GM18507 (cell line): ENCODE data around the gene GALNS.

Experiments used
- DNase-seq: peaks from one replicate; pipeline ENCODE4 v3.0.0; 2011; ENCODE audit warnings: low read depth; ENCODE audit not compliant: insufficient read length; ENCODE audit errors: extremely low spot score
- FAIRE-seq: peaks from 2 replicates; lab custom pipeline; 2011; peaks lifted over from hg19 to GRCh38; lab: Jason Lieb, UNC

The GALNS gene

DNA sequence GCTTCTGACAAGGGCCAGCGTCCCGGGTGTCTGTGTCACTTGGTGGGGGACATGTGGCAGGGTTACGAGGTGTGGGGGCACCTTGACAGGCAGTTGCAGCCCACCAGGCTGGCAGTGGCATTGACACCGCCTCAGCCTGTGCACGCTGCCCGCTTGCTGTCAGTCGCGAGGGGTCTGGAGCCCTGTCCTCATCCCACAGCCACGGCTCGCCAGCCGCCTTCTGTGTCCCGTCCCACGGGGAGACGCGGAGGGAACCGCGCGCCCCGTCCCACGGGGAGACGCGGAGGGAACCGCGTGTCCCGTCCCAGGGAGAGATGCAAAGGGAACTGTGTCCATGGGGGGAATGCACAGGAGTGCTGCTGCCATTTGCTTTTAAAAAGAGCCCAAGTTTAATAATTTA is 6.2 kb upstream of the GALNS start:
- DNase-seq (no peak), FAIRE-seq (no peak)

DNA sequence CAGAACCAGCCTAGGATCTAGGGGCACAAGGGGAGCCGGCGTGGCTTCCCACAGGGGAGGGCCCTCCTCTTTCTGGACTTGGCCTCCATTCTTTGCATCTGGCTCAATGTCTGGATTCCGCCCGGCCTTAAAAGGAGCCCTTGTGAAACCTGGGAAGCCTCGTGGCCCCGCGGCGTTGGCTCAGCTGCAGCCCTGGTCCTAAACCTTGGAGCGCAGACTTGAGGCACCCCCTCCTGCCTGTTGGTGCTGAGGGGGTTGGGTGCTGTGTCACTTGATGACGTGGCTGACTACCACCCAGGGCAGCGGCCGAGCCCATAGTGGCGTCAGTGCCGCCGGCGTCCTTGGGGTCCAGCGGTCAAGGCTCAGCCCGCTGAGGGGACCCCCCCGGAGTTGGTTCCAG is 4.6 kb upstream of the GALNS start:
- FAIRE-seq (no peak), DNase-seq (no peak)

DNA sequence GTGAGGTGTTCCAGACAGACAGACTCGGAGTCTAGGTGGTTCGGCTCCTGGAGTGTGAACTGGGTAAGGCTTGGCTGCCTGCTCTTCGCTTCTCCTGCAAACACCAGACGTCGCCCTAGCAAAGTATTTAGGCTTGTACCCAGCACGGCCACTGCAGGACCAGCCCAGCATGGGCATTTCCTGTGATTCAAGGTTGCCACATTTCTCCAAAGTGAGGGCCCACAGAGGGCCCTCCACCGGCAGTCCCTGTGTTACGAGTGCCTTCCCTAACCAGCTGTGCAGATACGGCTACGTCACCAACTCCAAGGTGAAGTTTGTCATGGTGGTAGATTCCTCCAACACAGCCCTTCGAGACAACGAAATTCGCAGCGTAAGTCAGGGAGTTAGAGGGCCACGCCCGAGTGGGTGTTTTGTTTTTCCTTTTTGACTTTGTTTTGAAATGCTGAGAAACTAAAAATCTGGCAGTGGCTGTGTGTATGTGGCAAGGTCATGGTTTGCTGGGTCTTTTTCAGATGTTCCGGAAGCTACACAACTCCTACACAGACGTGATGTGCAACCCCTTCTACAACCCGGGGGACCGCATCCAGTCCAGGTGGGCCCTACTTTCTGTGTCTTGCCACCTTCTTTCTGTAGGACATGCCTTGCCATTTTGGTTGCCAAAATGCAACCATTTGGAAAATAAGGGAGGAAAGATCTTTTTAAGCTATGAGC is 2.8 kb upstream of the GALNS start:
- DNase-seq (no peak), FAIRE-seq (no peak)

DNA sequence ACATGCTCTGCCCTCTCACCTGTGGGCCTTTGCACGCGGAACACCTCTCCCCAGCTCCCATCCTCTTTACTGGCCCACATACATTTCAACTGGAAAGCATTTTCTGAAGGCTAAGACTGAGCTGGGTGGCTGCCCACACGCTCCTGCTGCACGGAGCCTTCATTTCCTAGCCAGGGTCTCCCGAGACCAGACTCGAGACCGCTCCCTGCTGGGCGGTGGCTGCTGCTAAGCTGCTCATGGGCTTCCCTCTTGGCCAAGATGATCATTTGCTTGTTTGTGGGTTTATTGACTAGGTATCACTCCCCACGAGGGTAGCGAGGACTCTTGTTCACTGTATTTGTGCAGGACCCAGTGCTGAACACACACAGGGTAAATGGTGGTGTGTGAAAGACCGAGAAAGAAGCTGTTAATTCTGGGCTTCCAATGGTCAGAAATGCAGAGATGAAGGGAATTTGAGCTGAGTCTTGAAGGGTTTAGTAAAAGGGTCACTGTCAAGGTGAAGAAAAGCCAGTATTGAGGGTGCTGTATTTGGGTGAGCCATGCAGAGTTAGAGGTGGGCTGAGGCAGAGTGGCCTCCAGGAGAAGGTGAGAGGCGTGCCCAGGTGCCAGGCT is 1.1 kb upstream of the GALNS start:
- peak; percentile 93 for FAIRE-seq
- peak; percentile 69 for DNase-seq

DNA sequence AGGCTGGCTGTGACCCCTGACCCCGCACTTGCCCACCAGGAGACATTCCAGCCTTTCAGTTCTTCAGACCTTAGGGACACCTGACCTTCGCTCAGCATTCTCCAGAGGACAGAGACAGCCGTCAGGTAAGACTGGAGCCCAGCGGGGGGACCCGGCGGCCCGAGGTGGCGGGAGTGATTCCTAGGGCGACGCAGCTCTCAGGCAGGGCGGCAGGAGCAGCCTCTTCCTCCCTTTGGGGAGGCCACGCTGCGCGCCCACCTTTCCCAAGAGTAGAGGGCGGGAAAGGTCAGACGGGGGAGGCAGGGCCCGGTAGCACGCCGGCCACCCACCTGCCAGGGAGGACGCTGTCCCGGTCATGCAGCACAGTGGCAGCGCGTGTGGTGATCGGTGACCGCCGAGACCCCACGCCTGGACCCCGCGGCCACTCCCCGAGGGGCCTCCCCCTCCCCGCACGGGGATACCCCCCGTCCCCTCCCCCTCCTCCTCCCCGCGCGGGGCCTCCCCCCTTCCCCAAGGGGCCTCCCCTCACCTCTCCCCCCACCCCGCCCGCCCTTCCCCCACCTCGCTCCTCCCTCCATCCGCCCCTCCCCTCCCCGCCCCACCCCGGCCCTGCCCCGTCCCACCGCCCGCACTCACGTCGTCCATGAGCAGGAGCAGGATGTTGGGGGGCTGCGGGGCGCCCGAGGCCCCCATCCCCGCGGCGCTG is 472 bp downstream of the GALNS start:
- no peak for FAIRE-seq
- no peak for DNase-seq

DNA sequence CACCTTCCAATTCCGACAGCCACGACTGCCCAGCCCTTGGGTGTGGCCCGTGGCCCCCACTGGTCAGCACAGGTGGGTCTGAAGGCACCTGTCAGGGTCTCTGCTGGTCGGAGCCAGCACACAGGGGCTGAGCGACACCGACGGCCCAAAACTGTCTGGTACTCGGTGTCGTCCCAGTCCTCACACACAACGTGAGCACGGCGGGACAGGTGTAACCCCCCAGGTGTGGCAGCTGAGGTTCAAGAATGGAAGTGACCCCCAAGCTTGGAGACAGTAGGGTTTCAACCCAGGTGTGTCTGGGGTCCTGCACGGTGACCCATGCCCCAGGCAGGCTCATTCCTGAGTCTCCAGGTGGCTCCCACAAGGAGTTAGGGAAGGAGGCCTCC is 1.0 kb downstream of the GALNS start:
- DNase-seq (no peak), FAIRE-seq (no peak)

DNA sequence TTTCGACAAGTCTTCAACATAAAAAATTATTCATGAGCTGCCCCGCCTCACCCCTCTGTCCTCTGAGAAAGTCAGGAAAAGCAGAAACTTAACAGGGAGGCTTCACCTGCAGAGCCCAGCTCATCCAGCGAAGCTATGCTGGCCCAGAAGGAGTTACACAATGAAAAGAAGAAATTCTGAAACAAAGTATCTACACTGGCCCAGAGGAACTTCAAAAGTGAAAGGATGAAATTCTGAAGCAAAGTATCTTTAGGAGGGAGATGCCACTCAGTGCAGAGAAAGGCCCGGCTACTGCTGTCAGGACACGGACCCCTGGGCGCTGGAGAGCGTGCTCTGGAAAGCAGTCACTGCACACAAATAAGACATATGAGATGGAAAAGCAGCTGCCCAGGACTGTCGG is 1.6 kb downstream of the GALNS start:
- no peak for DNase-seq
- no peak for FAIRE-seq

DNA sequence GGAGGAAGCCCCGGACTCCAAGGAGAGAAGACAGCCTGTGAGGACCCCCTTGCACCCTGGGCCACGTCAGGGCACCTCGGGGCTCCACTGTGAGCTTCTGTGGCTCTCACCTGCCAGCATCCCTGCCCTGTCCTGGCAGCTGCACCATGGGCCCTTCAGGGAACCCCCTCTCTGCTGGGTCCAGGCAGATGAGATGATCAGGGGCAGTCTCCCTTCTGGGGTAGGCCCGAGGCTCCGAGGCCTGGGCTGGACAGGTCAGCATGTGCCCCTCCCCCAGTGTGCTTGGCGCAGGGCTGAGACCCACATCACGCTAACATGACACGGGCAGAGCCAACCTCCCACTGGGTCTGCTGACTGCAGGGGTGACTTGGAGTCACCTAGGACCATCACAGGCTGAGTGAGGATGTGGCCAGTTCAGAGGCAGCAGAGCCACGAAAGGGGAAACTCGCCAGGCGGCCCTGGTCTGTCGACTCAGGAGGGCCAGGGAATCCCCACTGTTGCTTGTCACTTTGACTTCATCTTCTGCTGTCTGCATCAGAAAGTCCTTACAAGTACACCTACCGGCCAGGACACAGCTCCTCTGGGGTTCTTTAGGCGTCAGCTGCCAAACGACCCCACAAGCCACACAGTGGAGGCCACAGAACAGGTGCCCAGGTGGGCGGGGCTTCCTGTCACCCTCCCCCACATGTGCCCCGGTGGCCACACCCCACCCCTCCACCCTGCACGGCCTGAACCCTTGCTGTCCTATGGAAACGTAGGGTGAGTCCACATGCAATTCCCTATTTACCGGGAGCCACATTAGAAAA is 2.2 kb downstream of the GALNS start:
- DNase-seq = no peak
- no peak for FAIRE-seq

DNA sequence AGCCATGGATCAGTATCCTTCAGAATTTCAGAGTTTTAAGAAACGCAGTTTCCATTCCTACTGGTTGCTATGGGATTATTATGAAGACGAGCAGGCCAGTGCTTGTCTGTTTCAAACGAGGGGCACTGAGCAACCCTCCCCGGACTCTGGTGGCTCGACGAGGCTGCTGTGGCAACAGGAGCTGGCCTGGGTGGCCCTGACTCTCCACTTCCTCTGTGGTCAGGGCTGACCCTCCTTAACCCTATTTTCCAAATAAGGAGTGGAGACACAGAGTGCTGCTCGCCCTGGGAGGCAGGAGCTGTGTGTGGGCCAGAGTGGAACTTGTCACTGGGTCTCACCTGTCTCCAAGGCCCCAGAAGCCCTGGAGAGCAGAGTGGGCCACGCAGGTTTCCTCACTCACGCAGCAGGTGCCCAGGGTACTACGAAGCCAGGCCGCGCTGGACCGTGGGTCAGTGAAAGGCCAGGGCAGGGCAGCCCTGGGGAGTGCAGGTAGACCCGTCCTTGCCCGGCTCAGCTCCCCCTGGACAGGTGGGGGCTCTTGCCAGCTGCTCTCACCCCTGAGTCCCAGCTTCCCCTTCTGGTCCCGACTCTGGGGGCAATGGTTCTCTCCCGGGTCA is 3.3 kb downstream of the GALNS start:
- DNase-seq = no peak
- no peak for FAIRE-seq

DNA sequence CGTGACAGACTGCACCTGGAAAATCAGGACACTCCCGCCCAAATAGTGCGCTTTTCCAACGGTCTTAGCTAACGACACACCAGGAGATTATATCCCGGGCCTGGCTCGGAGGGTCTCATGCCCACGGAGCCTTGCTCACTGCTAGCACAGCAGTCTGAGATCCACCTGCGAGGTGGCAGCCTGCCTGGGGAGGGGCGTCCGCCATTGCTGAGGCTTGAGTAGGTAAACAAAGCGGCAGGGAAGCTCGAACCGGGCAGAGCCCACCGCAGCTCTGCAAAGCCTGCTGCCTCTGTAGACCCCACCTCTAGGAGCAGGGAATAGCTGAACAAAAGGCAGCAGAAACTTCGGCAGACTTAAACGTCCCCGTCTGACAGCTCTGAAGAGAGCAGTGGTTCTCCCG is 5.1 kb downstream of the GALNS start:
- no peak for DNase-seq
- no peak for FAIRE-seq

DNA sequence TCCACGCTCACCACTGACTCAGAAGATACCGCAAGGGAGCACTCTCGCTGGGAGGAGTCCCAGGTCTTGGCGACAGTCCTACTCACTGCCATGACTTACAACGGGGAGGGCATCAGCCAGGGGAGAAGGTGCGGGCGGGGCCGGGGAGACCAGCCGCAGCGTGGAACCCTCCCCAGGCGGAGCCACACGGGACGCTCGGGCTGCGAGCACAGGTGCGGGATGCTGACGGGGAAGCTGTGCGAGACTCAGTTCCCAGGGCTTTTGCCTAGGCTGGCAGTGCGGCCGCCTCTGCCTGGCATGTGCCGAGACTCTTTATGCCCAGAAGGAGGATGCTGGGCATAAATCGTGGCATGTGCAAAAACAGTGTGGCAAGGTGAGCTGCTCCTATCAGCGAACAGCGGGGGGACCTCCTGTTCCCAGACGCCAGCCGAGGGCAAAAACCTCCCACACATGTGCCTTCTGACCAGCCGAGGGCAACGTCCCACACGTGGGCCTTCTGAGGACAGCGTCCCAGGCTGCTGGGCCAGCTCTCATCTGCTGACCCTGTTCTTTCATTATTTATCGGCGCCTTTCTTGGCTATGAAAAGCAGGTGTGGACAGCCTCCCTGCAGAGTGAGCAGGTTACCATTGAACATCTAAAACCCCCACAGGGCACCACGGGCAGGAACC is 6.1 kb downstream of the GALNS start:
- DNase-seq (no peak), FAIRE-seq (no peak)

DNA sequence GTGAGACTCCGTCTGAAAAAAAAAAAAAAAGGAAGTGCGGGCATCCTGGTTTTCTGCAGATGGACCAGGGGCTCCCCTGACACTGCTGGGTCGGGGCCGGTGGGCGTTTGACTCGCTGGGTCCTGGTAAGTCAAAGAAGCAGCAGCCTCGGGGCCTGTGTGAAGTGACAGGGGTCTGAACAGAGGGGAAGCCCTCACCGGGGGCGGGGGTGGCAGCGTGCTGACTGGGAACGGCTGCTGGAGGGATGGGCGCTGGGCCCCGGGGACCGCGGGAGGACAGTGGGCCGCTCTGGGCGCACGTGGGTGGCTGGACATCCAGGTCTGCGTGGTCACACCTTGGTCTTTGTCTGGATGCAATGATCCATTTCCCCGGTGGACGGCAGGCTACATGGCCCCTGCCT is 8.2 kb downstream of the GALNS start:
- no peak for FAIRE-seq

DNA sequence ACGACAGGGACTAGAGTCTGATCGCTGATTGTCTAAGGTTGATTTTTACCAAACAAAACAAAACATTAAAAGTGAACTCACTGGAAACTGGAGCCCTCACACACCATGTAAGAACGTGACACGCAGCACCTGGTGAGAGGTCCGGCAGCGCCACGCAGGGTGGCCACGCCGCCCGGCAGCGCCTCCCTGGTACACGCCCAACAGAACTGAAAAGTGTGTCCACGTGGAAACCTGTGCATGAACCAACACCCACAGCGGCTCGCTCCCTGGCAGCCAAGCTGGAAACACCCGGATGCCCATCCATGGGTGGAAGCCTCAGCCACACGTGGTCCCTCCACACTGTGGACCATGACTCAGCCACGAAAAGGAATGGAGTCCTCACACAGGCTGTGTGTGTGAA is 9.1 kb downstream of the GALNS start:
- DNase-seq (no peak), FAIRE-seq (no peak)

More for the DNA sequence above, 8.2 kb downstream of the GALNS start:
- DNase-seq = no peak

DNA sequence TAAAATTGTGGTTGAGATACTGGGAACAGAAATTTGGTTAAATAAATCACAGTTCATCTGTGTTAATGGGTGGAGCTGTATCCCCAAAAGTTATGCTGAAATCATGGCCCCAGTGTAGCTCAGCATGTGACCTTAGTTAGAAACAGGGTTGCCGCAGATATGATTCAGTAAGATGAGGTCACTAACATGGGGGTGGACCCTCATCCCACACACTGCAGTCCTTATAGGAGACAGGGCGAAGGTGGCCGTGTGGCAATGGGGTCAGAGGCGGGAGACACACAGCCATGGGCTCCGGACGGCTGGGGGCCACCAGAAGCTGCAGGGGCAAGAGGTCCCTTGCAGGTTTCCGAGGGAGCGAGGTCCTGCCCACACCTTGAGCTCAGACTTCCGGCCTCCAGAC is 10.7 kb downstream of the GALNS start:
- no peak for DNase-seq
- no peak for FAIRE-seq

DNA sequence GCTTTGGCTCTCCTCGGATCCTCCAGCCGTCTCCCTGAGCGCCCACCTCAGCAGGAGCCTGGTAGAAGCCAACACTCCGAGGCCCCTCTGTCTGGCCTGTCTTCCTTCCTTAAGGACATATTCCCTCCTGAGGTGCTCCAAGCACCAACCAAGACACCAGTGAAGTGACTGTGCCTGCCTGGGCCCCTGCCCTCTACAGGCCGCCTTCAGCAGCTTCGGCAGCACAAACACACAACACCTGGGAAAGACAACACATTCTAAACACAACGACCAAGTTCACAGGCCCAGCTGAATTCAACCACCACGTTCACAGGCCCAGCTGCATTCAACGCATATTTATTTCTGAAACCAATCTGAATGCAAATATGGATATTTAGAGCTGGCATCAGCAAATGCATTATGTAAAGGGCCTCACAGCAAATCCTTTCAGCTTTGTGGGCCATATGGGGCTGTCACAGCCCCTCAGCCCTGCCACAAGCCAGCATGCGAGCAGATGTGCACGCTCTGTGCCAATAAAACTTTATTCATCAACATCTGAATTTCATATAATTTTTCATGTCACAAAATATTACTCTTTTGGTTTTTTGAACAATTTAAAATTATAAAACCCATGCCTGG is 12.2 kb downstream of the GALNS start:
- FAIRE-seq = no peak
- DNase-seq = no peak

DNA sequence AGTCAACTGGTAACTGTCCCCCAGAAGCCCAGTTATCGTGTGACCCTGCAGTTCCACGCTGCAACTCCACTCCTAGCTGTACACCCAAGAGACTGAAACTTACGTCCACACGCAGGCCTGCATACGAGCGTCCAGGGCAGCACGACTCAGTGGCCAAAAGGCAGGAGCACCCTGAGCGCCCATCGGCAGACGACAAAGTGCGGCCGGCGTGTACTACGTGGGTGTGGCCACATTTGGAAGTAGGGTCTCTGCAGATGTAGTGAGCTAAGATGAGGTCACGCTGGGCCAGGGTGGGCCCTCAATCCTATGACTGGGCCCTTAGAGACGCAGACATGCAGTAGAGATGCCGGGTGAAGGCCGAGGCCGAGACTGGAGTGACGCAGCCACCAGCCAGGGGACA is 13.5 kb downstream of the GALNS start:
- no peak for FAIRE-seq
- DNase-seq = no peak

DNA sequence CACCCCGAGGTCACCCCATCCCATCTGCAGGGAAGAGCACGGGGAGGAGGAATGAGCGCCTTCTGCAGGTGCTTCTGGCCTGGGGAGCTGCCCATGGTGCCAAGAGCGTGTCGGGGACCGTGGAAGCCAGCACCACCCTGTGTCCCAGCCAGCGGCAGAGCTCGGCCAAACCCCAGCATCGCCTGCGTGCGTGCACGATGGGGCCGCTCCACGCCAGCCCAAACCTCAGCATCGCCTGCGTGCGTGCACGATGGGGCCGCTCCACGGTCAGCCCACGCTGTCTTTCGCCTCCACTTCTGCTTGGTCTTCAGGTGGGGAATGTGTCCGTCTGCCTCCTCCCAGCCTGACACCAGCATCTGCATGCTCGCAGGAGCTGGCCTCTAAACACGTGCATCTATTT is 13.9 kb downstream of the GALNS start:
- FAIRE-seq = no peak
- DNase-seq = no peak

DNA sequence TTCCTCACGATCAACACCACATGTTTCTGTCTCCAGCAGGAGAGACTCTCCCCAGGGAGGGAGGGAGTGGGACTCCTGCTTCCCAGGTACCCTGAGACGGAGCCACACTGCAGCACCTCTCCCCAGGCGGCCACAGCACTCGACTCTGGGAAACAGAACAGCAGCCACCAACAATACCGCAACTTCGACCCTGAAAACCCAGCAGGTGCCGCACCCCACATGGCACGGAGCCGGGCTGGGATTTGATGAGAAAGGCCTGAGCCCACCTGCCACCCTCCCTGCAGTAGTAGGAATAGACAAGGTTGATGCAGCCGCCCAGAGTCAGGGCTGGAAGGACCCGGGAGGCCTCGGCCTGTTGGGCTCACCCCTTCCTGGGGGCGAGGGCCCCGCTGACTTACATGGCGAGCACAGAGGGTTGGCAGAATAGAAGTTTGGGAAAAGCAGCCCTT is 14.4 kb downstream of the GALNS start:
- FAIRE-seq (no peak), DNase-seq (no peak)
